MM.1S (cell line): Measurements from ENCODE around the gene ELMO1.

Experiments
- DNase-seq: peaks from one replicate; pipeline ENCODE4 v3.0.0-alpha.2; 2015
- H2AFZ ChIP-seq: fragments of 300-600 bp; sonication (generic); 2 replicates; pipeline ENCODE4 v1.6.0; 2016; ENCODE audit warnings: antibody characterized with exemption, low read length
- H3F3A ChIP-seq: fragments of 300-600 bp; sonication (generic); 2 replicates; pipeline ENCODE4 v1.6.1; 2016; ENCODE audit warnings: mild to moderate bottlenecking, antibody characterized with exemption, low read length, moderate library complexity, mixed read lengths; ENCODE audit not compliant: insufficient read depth
- H3K27ac ChIP-seq: fragments of 300-600 bp; sonication (generic); 2 replicates; pipeline ENCODE4 v1.5.1; 2016; ENCODE audit warnings: mild to moderate bottlenecking, low read length
- H3K27me3 ChIP-seq: fragments of 300-600 bp; sonication (generic); replicated peaks from 2 replicates; pipeline ENCODE4 v1.6.0; 2016; ENCODE audit warnings: low read length; ENCODE audit not compliant: insufficient read depth
- H3K36me3 ChIP-seq: fragments of 300-600 bp; sonication (generic); replicated peaks from 2 replicates; pipeline ENCODE4 v1.6.1; 2016; ENCODE audit warnings: mild to moderate bottlenecking, low read length, mixed read lengths; ENCODE audit not compliant: insufficient read depth
- H3K4me1 ChIP-seq: fragments of 300-600 bp; sonication (generic); 2 replicates; pipeline ENCODE4 v1.6.1; 2016; ENCODE audit warnings: low read length, mixed read lengths
- H3K4me2 ChIP-seq: fragments of 300-600 bp; sonication (generic); 2 replicates; pipeline ENCODE4 v1.6.0; 2016; ENCODE audit warnings: low read depth, low read length
- H3K4me3 ChIP-seq: fragments of 300-600 bp; sonication (generic); 2 replicates; pipeline ENCODE4 v1.5.1; 2016; ENCODE audit warnings: low read length, mixed read lengths
- H3K79me2 ChIP-seq: fragments of 300-600 bp; sonication (generic); 2 replicates; pipeline ENCODE4 v1.6.1; 2016; ENCODE audit warnings: mixed run types, low read length, mixed read lengths
- H3K9ac ChIP-seq: fragments of 300-600 bp; sonication (generic); 2 replicates; pipeline ENCODE4 v1.6.1; 2016; ENCODE audit warnings: low read length, mixed read lengths
- H3K9me2 ChIP-seq: fragments of 300-600 bp; sonication (generic); replicated peaks from 2 replicates; pipeline ENCODE4 v1.6.1; 2016; ENCODE audit warnings: mild to moderate bottlenecking, low read length, mixed read lengths; ENCODE audit not compliant: insufficient read depth
- H3K9me3 ChIP-seq: fragments of 300-600 bp; sonication (generic); replicated peaks from 2 replicates; pipeline ENCODE4 v1.6.1; 2016; ENCODE audit warnings: mild to moderate bottlenecking, low read length, mixed read lengths; ENCODE audit not compliant: insufficient read depth
- H4K20me1 ChIP-seq: fragments of 300-600 bp; sonication (generic); 2 replicates; pipeline ENCODE4 v1.6.1; 2016; ENCODE audit warnings: mild to moderate bottlenecking, low read length, moderate library complexity, mixed read lengths; ENCODE audit not compliant: insufficient read depth
- EZH2 ChIP-seq: fragments of 300-600 bp; sonication (generic); optimal IDR thresholded peaks from 2 replicates; pipeline ENCODE3; 2017; ENCODE audit warnings: low read depth, mild to moderate bottlenecking, antibody characterized with exemption, low read length, mixed read lengths
- EZH2phosphoT487 ChIP-seq: fragments of 300-600 bp; sonication (generic); IDR thresholded peaks from 2 replicates; pipeline ENCODE4 v1.6.1; 2018; ENCODE audit warnings: antibody characterized with exemption, low read length
- TF ChIP-seq, protein P1 (sequence below): fragments of 300-600 bp; sonication (generic); IDR thresholded peaks from 2 replicates; pipeline ENCODE4 v1.5.1; 2016; ENCODE audit warnings: antibody characterized with exemption, low read length, mixed read lengths

Gene ELMO1

DNA sequence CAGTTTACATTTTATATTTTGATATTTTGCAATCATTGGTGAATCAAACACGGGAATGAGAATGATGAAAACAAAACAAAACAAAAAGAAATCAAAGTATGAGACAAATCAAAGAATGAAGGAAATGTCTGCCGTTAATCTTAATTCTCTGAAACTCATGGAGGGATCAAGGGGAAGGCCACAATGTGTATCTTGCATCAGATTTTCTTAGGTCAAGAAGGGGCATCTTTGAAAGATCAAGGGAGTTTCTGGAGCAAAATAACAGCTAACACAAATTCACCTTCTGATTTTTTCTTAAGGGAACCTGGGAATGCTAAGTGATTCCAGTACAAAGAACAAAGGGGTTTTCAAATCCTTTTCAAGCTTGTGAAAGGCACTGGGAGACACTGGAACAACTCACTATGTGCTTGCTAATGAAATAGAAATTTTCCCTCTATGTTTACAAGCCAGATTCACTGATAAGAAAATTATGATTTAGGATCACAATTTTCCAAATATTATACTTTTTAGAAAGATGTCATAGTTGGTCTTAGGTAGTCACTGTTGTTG lies 402.1 kb downstream of the ELMO1 start:
- Histone ChIP-seq H3K36me3 (no peaks in the 10 kb centered on the region), H4K20me1 (no peaks in the 10 kb centered on the region; the same call in 1 of the 2 replicates), H3K9me3 (no peaks in the 10 kb centered on the region), H3K27me3 (no peaks in the 10 kb centered on the region), H3F3A (no peaks in the 10 kb centered on the region), H3K79me2 (no peaks in the 10 kb centered on the region), H3K9ac (no peak overlapping the region), H3K4me1 (no peaks in the 10 kb centered on the region), H3K4me3 (no peak overlapping the region), H3K9me2 (no peaks in the 10 kb centered on the region), H2AFZ (no peak overlapping the region), H3K27ac (no peak overlapping the region), H3K4me2 (no peak overlapping the region)
- no peak for DNase-seq
- TF ChIP-seq, protein P1, sequence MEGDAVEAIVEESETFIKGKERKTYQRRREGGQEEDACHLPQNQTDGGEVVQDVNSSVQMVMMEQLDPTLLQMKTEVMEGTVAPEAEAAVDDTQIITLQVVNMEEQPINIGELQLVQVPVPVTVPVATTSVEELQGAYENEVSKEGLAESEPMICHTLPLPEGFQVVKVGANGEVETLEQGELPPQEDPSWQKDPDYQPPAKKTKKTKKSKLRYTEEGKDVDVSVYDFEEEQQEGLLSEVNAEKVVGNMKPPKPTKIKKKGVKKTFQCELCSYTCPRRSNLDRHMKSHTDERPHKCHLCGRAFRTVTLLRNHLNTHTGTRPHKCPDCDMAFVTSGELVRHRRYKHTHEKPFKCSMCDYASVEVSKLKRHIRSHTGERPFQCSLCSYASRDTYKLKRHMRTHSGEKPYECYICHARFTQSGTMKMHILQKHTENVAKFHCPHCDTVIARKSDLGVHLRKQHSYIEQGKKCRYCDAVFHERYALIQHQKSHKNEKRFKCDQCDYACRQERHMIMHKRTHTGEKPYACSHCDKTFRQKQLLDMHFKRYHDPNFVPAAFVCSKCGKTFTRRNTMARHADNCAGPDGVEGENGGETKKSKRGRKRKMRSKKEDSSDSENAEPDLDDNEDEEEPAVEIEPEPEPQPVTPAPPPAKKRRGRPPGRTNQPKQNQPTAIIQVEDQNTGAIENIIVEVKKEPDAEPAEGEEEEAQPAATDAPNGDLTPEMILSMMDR = no peak
- TF ChIP-seq EZH2phosphoT487 = no peak
- no peak for TF ChIP-seq EZH2

DNA sequence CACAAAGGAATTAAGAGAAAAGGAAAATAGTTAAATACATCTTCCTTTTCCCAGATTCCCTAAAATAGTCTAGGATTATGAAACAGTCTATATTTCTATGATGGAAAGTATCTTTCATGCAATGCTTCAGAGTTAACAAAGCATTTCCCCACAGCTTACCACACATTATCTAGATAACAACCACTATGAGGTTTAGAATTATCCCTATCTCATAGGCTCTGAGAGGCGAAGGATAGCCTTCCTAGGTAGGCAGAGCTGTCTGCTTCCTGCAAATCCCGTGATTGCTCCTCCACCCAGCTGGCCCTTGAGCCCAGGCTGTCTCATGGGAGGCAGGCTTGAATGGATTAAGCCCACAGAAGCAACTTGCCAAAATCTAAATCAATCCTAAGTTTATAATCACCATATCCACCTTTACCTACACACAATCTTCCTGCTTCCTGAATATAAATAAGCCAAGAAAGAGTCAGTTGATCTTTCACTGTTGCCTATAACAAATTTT lies 402.9 kb downstream of the ELMO1 start:
- no peak overlapping the region for H3K4me2 ChIP-seq
- no peak for DNase-seq
- H3K4me3 ChIP-seq = no peak overlapping the region

DNA sequence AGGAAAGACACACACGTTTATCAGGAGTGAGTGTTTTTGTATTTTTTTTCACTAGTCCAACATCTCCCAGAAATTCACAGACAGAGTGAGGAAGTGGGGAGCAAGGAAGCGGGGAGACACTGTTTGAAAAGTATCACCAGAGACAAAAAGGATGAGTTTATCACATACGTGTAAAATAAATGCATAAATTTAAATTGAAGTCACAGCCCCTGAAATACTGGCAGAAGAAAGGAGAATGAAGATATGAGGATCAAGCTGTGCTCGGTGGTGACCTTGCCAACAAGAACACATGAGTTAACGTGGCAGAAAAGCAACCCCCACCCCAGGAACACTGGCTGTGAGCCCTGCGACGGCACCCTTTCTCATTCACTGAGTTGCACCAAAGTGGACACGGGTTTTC lies 407.2 kb downstream of the ELMO1 start:
- Histone ChIP-seq H3K27me3 (no peaks in the 10 kb centered on the region), H2AFZ (no peak overlapping the region), H3K9ac (no peak overlapping the region), H3F3A (no peaks in the 10 kb centered on the region), H3K36me3 (no peaks in the 10 kb centered on the region), H3K9me2 (no peaks in the 10 kb centered on the region), H4K20me1 (no peaks in the 10 kb centered on the region), H3K4me1 (no peaks in the 10 kb centered on the region), H3K4me3 (no peak overlapping the region), H3K9me3 (no peaks in the 10 kb centered on the region), H3K27ac (no peak overlapping the region), H3K4me2 (no peak overlapping the region), H3K79me2 (no peaks in the 10 kb centered on the region)
- TF ChIP-seq EZH2phosphoT487 (no peak), EZH2 (no peak)
- TF ChIP-seq, protein P1 = no peak
- DNase-seq = no peak

More for the DNA sequence above, 402.9 kb downstream of the ELMO1 start:
- no peaks in the 10 kb centered on the region for H3K27me3 ChIP-seq
- no peaks in the 10 kb centered on the region for H3K4me1 ChIP-seq
- H3K9ac ChIP-seq = no peak overlapping the region
- no peaks in the 10 kb centered on the region for H3K36me3 ChIP-seq
- H3K9me3 ChIP-seq = no peaks in the 10 kb centered on the region
- no peak overlapping the region for H3K27ac ChIP-seq
- no peaks in the 10 kb centered on the region for H3F3A ChIP-seq
- no peaks in the 10 kb centered on the region for H3K9me2 ChIP-seq
- no peaks in the 10 kb centered on the region; the same call in 1 of the 2 replicates for H4K20me1 ChIP-seq
- TF ChIP-seq, protein P1 = no peak
- TF ChIP-seq EZH2 (no peak), EZH2phosphoT487 (no peak)
- no peaks in the 10 kb centered on the region for H3K79me2 ChIP-seq
- H2AFZ ChIP-seq = no peak overlapping the region
